Measurements from ENCODE around the gene ACER2.

DNA sequence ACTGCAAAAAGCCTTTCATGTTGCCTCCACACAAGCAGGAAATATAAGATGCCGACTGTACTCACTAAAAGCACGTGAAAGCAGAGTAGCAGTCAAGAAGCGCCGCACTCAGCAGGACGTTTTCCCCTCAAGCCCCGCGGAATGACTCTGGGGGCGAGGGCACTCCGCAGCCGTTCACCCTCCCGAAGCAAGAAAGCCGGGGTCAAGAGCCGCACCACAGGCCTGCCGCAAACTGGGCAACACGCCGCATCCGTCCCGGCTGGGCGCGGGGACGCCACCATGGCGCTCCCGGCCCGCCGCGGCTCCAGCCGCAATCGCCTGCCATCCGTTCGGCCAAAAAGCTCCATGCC, 29.1 kb upstream of the ACER2 start:
- no peak for TF ChIP-seq CTCF (conservative IDR thresholded peaks at IDR 0.05; ENCODE audit: low read depth, low read length)
- TF ChIP-seq EZH2 (IDR thresholded peaks at IDR 0.05; ENCODE audit: borderline replicate concordance, low read depth, low read length, poor library complexity, severe bottlenecking) = no peak

All from A673 (cell line).